ENCODE results near the gene DDX52. TPM values are rescaled to one million over a fixed set of nuclear protein-coding genes. Genes with fewer than 3 reads are reported as not detected.
A peak's percentile ranks its signal among the peaks of the same experiment; 100 is the strongest.

Gene DDX52
- total and polyA plus RNA-seq, 2 of the 8 experiments (the other 6 are each of a cell fraction or from before 2014, with no cell fraction given) = 10.0 to 45.9 TPM

DNA sequence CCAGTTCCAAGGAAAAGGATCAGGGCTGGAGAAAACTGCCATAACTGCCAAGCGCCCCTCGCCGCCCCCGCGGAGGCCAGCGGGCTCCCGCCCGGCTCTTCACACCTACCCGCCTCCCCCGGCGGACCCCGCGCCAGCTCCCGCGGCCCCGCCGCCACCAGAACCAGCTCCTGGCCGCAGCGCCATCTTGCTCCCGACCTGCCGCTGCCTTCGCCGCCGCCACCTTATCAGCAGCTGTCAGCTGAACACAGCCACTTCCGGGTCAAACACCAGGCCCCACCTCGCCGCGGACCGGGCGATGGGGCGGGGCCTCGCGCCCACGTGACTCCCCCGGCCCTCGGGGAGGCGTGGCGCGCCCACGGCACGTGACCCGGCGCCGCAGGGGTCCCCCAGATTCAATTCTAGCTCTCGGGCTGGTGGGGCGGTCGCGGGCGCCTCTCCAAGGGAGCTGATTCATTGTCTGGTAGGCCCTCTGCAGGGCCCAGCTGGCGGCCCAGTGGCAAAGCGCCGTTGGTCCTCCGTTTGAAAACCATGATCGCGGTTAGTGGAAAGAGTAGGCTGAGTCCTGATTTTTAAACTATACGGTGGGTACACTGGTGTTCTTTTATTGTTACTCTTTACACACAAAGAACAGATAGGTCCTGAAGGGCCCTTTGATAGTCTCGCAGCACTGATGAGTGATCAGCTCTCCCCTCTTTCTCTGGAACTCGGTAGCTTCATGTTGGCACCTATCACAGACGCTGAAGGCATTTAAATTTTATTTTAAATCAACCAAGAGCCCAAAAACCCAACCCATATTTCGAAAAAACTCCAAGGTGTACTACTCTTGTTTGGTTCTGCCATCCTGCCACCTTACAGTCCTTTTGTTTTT, 33.8 kb downstream of the DDX52 start, which contains the start of gene SYNRG (continued):
- TF ChIP-seq MAX (IDR thresholded peaks at IDR 0.05) = peak; percentile 70; the same call in 1 of the 2 replicates
- TF ChIP-seq KDM5A (IDR thresholded peaks at IDR 0.05; ENCODE audit: low read length) = 0 out of 2 replicates have a peak, but pooled peaks have one; percentile 20

All from H1 (cell line).